NCI-H2081 (cell line): ENCODE results near the gene CDYL.

ENCODE experiments used
- DNase-seq, 2 experiments: peaks; one replicate each; lab custom pipeline; 2025; lab: John Stamatoyannopoulos, UW

Gene CDYL

DNA sequence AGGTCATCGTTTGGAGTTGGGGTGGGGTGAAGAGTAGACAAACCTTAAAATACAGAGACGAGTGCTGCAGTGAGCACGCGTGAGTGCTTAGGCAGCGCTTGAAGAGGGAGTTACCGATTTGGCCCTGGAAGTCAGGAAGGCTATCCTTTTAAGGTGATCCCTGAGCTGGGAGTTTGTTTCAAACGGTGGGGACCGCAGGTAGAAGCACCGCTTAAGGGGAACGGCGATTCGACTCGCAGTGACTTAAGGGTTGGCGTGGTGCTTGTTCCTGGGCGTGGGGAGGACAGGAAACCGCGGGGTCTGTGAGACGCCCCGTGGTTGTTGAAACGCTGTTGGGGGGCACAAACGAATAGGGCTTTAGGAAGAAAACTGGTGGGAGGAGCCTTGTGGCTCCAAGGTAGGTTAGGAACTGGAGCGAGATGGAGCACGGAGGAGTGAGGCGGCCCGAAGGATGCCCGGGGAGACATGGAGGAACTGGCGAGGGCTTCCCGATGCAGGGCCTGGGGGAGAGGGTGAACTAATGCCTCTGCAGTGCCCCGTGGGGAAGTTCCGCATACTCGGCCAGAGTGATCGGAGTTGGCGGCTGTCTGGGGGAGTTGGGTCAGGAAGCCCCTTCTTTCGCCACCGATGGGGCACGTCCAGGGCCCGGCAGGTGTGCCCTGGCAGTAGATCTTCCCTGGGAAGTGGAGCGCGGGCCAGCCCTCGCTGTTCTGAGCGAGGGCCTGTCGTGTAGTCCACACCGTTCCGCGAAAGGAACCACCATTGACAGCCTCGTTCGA, 1.3 kb upstream of the CDYL start:
- DNase-seq: no peak

- DNase-seq: peak; percentile 72 to 79
Measured at GRCh38 chr6:4775494-4776130, 592 bp upstream of the CDYL start.

- peak in 1 of 2 experiments; percentile 42 for DNase-seq
Measured at GRCh38 chr6:4776493-4777393, 539 bp downstream of the CDYL start.

GRCh38 chr6:4777394-4777935, 1.3 kb downstream of the CDYL start:
- DNase-seq: peak in 1 of 2 experiments; percentile 13

GRCh38 chr6:4778086-4778485, 1.9 kb downstream of the CDYL start:
- DNase-seq: no peak

- DNase-seq: no peak
Measured at GRCh38 chr6:4780360-4780812, 4.2 kb downstream of the CDYL start.

DNA sequence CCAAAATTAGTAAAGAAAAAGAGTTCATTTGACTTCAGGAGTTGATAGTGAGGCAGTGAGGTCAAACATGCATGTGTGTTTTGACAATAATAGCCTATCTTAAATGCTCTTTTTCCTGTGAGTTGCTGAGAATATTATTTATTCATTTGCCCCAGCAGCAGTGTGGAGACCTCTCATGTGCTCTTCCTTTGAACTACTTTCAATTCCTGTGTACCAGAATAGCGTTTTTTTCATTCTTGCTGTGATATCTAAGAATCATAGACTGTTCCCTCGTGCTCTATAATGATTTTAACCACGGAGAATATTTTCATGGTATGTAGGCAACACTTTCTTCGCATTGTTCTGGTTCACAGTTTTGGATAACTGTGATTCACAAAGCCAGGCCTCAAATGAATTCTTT, 5.2 kb downstream of the CDYL start:
- DNase-seq: no peak

GRCh38 chr6:4781967-4782575, 5.9 kb downstream of the CDYL start:
- no peak for DNase-seq

- DNase-seq: no peak
Measured at GRCh38 chr6:4786996-4787395, 10.8 kb downstream of the CDYL start.

GRCh38 chr6:4788482-4788881, 12.3 kb downstream of the CDYL start:
- no peak for DNase-seq

DNA sequence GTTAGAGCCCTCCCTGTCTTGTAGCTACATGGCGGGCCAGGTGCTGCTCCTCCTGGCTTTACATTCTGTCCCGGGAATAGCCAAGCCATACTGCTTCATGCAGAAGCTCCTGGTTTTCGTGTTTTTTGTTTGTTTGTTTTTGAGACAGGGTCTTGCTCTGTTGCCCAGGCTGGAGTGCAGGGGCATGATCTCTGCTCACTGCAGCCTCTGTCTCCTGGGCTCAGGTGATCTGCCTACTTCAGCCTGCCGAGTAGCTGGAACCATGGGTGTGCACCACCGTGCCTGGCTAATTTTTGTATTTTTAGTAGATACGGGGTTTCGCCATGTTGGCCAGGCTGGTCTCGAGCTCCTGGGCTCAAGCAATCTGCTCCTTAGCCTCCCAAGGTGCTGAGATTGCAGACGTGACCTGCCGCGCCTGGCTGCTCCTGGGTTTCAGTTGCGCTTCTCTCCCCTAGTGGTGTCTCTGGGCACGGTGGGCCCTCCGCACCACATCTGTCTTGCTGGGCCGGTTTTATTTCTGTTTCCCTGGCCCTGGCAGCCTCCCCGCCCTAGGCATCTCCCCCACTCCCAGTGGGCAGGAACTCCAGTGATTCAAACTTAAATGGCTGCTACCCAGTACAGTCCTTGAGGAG, 12.9 kb downstream of the CDYL start:
- no peak for DNase-seq

DNA sequence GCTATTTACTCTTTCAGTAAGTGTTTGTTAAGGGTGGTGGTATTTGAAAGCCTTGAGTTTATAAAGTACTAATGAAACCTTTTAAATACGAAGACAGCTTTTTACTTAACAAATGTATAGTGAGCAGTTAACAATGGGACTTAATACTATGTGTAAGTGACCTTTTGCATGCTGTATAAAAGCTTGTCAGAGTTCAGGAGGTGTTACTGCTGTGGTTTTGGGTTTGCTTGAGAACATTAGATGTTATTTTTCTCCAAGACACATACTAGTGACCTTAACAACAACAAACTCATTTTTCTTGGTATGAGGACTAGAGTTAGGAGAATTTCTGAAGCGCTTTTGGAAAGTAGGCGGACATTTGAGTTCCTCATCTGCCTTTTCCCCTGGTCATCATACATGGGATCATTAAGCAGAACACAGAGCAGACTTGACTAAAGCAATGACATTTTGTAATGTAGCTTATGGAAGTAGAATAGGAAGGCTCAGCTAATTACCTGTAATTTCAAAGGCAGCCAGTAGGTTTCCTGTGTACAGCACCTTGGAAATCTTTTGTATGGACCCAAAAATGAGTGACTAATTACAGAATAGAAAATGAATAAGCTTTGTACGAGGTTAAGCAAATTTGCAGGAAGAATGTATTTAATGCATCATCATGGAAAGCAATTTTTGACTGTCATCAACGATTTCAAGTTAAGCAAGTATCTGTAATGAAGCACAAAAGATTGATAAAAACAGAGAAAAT, 14.1 kb downstream of the CDYL start:
- DNase-seq: no peak

DNA sequence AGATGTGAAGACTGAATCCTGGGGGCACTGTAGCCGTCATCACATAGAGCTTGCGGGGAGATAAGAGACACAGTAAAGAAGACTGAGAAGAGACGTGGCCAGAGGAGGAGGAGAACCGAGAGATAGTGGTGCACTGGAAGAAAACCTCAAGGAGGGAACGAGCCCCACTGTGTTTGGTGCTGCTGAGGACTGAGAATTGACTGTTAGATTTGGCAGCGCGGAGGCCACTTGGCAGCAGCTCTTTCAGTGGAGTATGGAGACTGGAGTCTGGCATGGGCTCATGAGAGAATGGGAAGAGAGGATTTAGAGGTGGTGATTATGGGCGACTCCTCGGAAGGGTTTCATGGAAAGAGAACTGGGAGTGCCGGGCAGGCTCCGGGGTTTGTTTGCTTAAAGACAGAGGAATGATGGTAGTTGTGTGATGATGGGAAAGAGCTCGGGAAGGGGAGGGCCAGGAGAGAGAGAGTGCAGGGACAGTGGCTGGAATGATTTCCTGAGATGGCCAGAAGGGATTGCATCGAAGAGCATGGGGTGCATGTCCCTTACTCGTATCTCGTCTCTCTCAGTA, 18.0 kb downstream of the CDYL start:
- no peak for DNase-seq

GRCh38 chr6:4797587-4797986, 21.4 kb downstream of the CDYL start:
- DNase-seq: no peak

GRCh38 chr6:4799912-4800311, 23.7 kb downstream of the CDYL start:
- DNase-seq: no peak

- DNase-seq: no peak
Measured at GRCh38 chr6:4800662-4801061, 24.5 kb downstream of the CDYL start.

- DNase-seq: no peak
Measured at GRCh38 chr6:4801491-4802110, 25.4 kb downstream of the CDYL start.

DNA sequence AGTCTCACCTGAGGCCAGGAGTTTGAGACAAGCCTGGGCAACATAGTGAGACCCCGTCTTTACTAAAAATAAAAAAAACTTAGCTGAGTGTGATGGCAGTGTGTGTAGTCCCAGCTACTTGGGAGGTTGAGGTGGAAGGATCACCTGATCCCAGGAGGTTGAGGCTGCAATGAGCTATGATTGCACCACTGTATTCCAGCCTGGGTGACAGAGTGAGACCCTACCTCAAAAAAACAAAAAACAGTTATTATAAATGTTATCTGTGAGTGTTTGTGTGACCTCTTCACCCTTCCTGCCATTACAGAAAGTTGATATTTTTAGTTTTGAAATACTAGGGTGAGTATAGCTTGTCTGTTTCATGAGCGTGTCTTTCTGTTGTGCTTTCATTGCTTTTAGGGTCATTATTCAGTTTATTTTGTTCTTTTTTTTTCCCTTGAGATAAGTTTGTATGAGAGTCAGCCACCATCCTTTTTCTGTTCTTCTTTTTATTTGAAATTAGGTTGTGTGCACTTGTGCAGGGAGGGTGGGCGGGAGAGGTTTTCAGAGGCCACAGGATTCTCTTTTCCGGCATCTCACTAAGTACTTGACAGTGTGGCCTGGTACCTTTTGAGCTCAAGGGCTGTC, 26.2 kb downstream of the CDYL start:
- no peak for DNase-seq

DNA sequence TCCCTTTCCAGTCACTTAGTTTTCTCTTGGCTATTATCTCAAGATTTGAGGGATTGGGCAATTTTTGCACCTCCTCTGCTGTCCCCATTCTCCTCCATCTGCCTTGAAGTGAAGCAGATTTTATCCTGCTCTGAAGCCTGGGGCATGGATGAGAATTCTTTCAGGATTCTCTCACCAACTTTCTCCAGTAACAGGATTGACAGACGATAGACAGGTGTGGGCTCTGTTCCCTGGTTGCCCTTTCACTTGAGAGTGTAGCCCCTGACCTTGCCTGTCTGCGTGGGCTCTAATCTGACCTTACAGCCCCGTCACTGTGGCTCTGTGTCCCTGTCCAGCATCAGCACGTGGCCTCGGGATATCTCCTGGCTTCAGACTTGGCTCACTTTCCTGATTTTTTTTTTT, 27.1 kb downstream of the CDYL start:
- no peak for DNase-seq
